Central memory CD4-positive, alpha-beta T cell (primary cell): ENCODE data around the gene CHMP1A.
"Not testable (repeated sequence)": the region's sequence is repeated elsewhere in the genome, so short reads cannot be mapped to it uniquely, and the experiment has no call there.

ENCODE experiments used
- DNase-seq: peaks from one replicate; pipeline ENCODE4 v3.0.0; 2022

CHMP1A gene

GRCh38 chr16:89691986-89692569 is 34.6 kb upstream of the CHMP1A start:
- no peak for DNase-seq

GRCh38 chr16:89691231-89691985 is 33.9 kb upstream of the CHMP1A start:
- DNase-seq: no peak

- DNase-seq: no peak
Observed at GRCh38 chr16:89690392-89690901, 32.9 kb upstream of the CHMP1A start.

GRCh38 chr16:89689621-89690020 is 32.1 kb upstream of the CHMP1A start:
- DNase-seq: not testable (repeated sequence)

- DNase-seq: no peak
Observed at GRCh38 chr16:89689142-89689541, 31.6 kb upstream of the CHMP1A start.

GRCh38 chr16:89688395-89688794 is 30.9 kb upstream of the CHMP1A start:
- DNase-seq: no peak

GRCh38 chr16:89687092-89687940 is 29.8 kb upstream of the CHMP1A start:
- DNase-seq: no peak

- DNase-seq: peak; percentile 87
Observed at GRCh38 chr16:89686520-89687091, 29.1 kb upstream of the CHMP1A start, which contains the start of gene CDK10. Gene CDK10 (plus strand): TSS chr16:89686689. CDS start chr16:89686711, 22 bp downstream.

GRCh38 chr16:89685916-89686315 is 28.4 kb upstream of the CHMP1A start:
- no peak for DNase-seq

- DNase-seq: no peak
Observed at GRCh38 chr16:89678258-89678657, 20.8 kb upstream of the CHMP1A start.

- no peak for DNase-seq
Observed at GRCh38 chr16:89672177-89672941, 14.9 kb upstream of the CHMP1A start.

- not testable (repeated sequence) for DNase-seq
Observed at GRCh38 chr16:89671565-89671964, 14.1 kb upstream of the CHMP1A start.

- no peak for DNase-seq
Observed at GRCh38 chr16:89670496-89671431, 13.3 kb upstream of the CHMP1A start.

GRCh38 chr16:89669755-89670154 is 12.2 kb upstream of the CHMP1A start:
- DNase-seq: no peak

- DNase-seq: no peak
Observed at GRCh38 chr16:89668790-89669158, 11.3 kb upstream of the CHMP1A start.

GRCh38 chr16:89667633-89668032 is 10.1 kb upstream of the CHMP1A start:
- DNase-seq: no peak

GRCh38 chr16:89667000-89667399 is 9.5 kb upstream of the CHMP1A start:
- not testable (repeated sequence) for DNase-seq

- DNase-seq: not testable (repeated sequence)
Observed at GRCh38 chr16:89664238-89664637, 6.7 kb upstream of the CHMP1A start.

- no peak for DNase-seq
Observed at GRCh38 chr16:89661215-89661614, 3.7 kb upstream of the CHMP1A start.

GRCh38 chr16:89660146-89660545 is 2.6 kb upstream of the CHMP1A start:
- no peak for DNase-seq
